NCI-H1930 (cell line): Measurements from ENCODE around the gene ZBTB17.

Source experiments
- DNase-seq, 2 experiments: peaks; one replicate each; lab custom pipeline; 2025; lab: John Stamatoyannopoulos, UW

ZBTB17 gene

GRCh38 chr1:15960808-15961207 lies 15.1 kb downstream of the ZBTB17 start:
- no peak for DNase-seq

- no peak for DNase-seq
Observed at GRCh38 chr1:15959827-15960446, 16.0 kb downstream of the ZBTB17 start.

- no peak for DNase-seq
Observed at GRCh38 chr1:15959424-15959823, 16.5 kb downstream of the ZBTB17 start.

GRCh38 chr1:15958793-15959192 lies 17.1 kb downstream of the ZBTB17 start:
- no peak for DNase-seq

GRCh38 chr1:15958111-15958510 lies 17.8 kb downstream of the ZBTB17 start:
- no peak for DNase-seq

- DNase-seq = no peak
Observed at GRCh38 chr1:15957221-15958095, 18.4 kb downstream of the ZBTB17 start.

- no peak for DNase-seq
Observed at GRCh38 chr1:15956150-15956549, 19.8 kb downstream of the ZBTB17 start.

- DNase-seq = no peak
Observed at GRCh38 chr1:15955552-15955951, 20.3 kb downstream of the ZBTB17 start.

GRCh38 chr1:15954316-15954715 lies 21.6 kb downstream of the ZBTB17 start:
- no peak for DNase-seq

- DNase-seq = no peak
Observed at GRCh38 chr1:15953791-15954241, 22.1 kb downstream of the ZBTB17 start.

GRCh38 chr1:15953294-15953771 lies 22.6 kb downstream of the ZBTB17 start:
- no peak for DNase-seq

- no peak for DNase-seq
Observed at GRCh38 chr1:15952317-15953258, 23.3 kb downstream of the ZBTB17 start.

- no peak for DNase-seq
Observed at GRCh38 chr1:15951341-15952153, 24.4 kb downstream of the ZBTB17 start.

- DNase-seq = no peak
Observed at GRCh38 chr1:15950763-15951295, 25.1 kb downstream of the ZBTB17 start.

GRCh38 chr1:15950302-15950701 lies 25.6 kb downstream of the ZBTB17 start:
- DNase-seq = no peak

GRCh38 chr1:15949453-15950245 lies 26.3 kb downstream of the ZBTB17 start:
- no peak for DNase-seq

- DNase-seq = no peak
Observed at GRCh38 chr1:15948595-15949452, 27.1 kb downstream of the ZBTB17 start.

GRCh38 chr1:15948091-15948591 lies 27.8 kb downstream of the ZBTB17 start:
- DNase-seq = no peak
